K562 (cell line): ENCODE measurements around the gene KCNK10. TPM values are rescaled to one million over a fixed set of nuclear protein-coding genes. Genes with fewer than 3 reads are reported as not detected.
A peak's percentile ranks its signal among the peaks of the same experiment; 100 is the strongest.

Source experiments
- ATAC-seq: fragments of 200-7000 bp; cut with Tn5 transposase; 3 replicates; pipeline ENCODE4 v1.9.1; 2020; ENCODE audit warnings: moderate library complexity
- BruUV-seq: library from RNA; stranded (reverse); fragments of 400-500 nt; replicated peaks from 2 replicates; lab custom pipeline; 2021; lab: Mats Ljungman, UMichigan
- CTCF ChIA-PET: fragments of 300-600 bp; formaldehyde crosslinking; extraction: SDS; loops from one replicate; lab custom pipeline; 2021; ENCODE audit warnings: low intra/inter-chr PET ratio; lab: Yijun Ruan, JAX
- POLR2A ChIA-PET: fragments of 300-600, 350-650 bp; sonication (Branson Sonifier 250); formaldehyde crosslinking; extraction: SDS; loops from one replicate; lab custom pipeline; 2021; ENCODE audit warnings: antibody characterized with exemption, inconsistent platforms; lab: Yijun Ruan, JAX
- DNase-seq, 4 experiments: peaks; one replicate each; pipeline versions ENCODE4 v3.0.0 to v3.0.0-alpha.2; 2011 to 2018; ENCODE audit warnings: low spot score in 3 of 4, mixed read lengths in 3 of 4; ENCODE audit errors: extremely low read depth in 1 of 4
- FAIRE-seq: peaks from 2 replicates; lab custom pipeline; 2011; peaks lifted over from hg19 to GRCh38; lab: Jason Lieb, UNC
- H2AFZ ChIP-seq: 2 replicates; pipeline ENCODE4 v1.6.0; 2011; ENCODE audit warnings: low read depth, low read length, control low read depth, inconsistent platforms
- H3K27ac ChIP-seq: fragments of 200-600 bp; 3 replicates; pipeline ENCODE4 v1.8.0; 2011; ENCODE audit warnings: low read depth, mild to moderate bottlenecking, control low read depth, inconsistent platforms, low read length, moderate library complexity, mixed read lengths; ENCODE audit errors: extremely low read depth
- H3K27me3 ChIP-seq, 2 experiments: fragments of 300-600 bp in 1 of 2; 2 replicates in 1 of 2; 3 replicates in 1 of 2; pipeline versions ENCODE4 v1.6.0 to v1.8.0; 2011; ENCODE audit warnings: inconsistent platforms in 2 of 2, low read length in 2 of 2, mild to moderate bottlenecking in 1 of 2, mixed read lengths in 1 of 2, moderate library complexity in 1 of 2; ENCODE audit not compliant: control insufficient read depth in 2 of 2, insufficient read depth in 2 of 2
- H3K36me3 ChIP-seq: fragments of 300-600 bp; 3 replicates; pipeline ENCODE4 v1.8.0; 2011; ENCODE audit warnings: mild to moderate bottlenecking, low read length, inconsistent platforms; ENCODE audit not compliant: control insufficient read depth, insufficient read depth
- H3K4me1 ChIP-seq, 2 experiments: fragments of 200-600 bp in 1 of 2; replicated peaks in 1 of 2; 2 replicates in 1 of 2; 3 replicates in 1 of 2; pipeline versions ENCODE4 v1.5.1 to v1.8.0; 2011; ENCODE audit warnings: inconsistent platforms in 2 of 2, low read length in 2 of 2, mild to moderate bottlenecking in 1 of 2, mixed read lengths in 1 of 2, moderate library complexity in 1 of 2; ENCODE audit not compliant: control insufficient read depth in 2 of 2, insufficient read depth in 2 of 2
- H3K4me2 ChIP-seq: 2 replicates; pipeline ENCODE4 v1.6.1; 2011; ENCODE audit warnings: low read length, control low read depth, inconsistent platforms, mixed read lengths; ENCODE audit not compliant: insufficient read depth
- H3K4me3 ChIP-seq: fragments of 200-600 bp; sonication (generic), shearing (Covaris generic); 2 replicates; pipeline ENCODE4 v1.5.1; 2016; ENCODE audit warnings: control low read depth, inconsistent platforms
- H3K79me2 ChIP-seq: fragments of 200-600 bp; 3 replicates; pipeline ENCODE4 v1.8.0; 2011; ENCODE audit warnings: low read length, inconsistent platforms; ENCODE audit not compliant: control insufficient read depth, insufficient read depth
- H3K9ac ChIP-seq, 2 experiments: 2 replicates each; pipeline versions ENCODE4 v1.6.0 to v1.6.1; 2011; ENCODE audit warnings: low read depth in 2 of 2, low read length in 2 of 2, control low read depth in 1 of 2, inconsistent platforms in 1 of 2, mild to moderate bottlenecking in 1 of 2, mixed read lengths in 1 of 2; ENCODE audit not compliant: insufficient read depth in 1 of 2
- H3K9me1 ChIP-seq: one replicate; pipeline ENCODE4 v1.6.0; 2011; ENCODE audit warnings: inconsistent platforms, mild to moderate bottlenecking, low read length, moderate library complexity; ENCODE audit not compliant: control insufficient read depth, insufficient read depth
- H3K9me3 ChIP-seq: replicated peaks from 2 replicates; pipeline ENCODE4 v1.5.1; 2011; ENCODE audit warnings: low read depth, low read length, inconsistent platforms; ENCODE audit not compliant: control insufficient read depth, insufficient read depth
- H4K20me1 ChIP-seq: replicated peaks from 2 replicates; pipeline ENCODE4 v1.6.1; 2011; ENCODE audit warnings: low read length, inconsistent platforms, mixed read lengths; ENCODE audit not compliant: control insufficient read depth, insufficient read depth
- GATAD2B ChIP-seq: fragments of 450-650 bp; IDR thresholded peaks from 2 replicates; pipeline ENCODE4 v1.6.1; 2017; ENCODE audit warnings: mild to moderate bottlenecking, borderline replicate concordance
- HCFC1 ChIP-seq: IDR thresholded peaks from 2 replicates; pipeline ENCODE4 v1.6.1; 2012; ENCODE audit warnings: low read depth, low read length, improper control_type of control experiment
- HDAC1 ChIP-seq, 2 experiments: fragments of 450-650 bp; IDR thresholded peaks; 2 replicates each; pipeline ENCODE4 v1.6.1; 2016 to 2017; ENCODE audit warnings: inconsistent platforms in 1 of 2, mild to moderate bottlenecking in 1 of 2, moderate library complexity in 1 of 2
- KDM5B ChIP-seq: fragments of 200-600 bp; sonication (generic); IDR thresholded peaks from 2 replicates; pipeline ENCODE4 v1.6.1; 2012; ENCODE audit warnings: low read depth, mild to moderate bottlenecking, moderate library complexity, low read length, control low read depth, inconsistent platforms; ENCODE audit not compliant: insufficient replicate concordance
- SPI1 ChIP-seq: IDR thresholded peaks from 2 replicates; pipeline ENCODE4 v1.6.1; 2011; ENCODE audit warnings: low read depth, low read length, control low read depth, borderline replicate concordance
- WGBS: fragments of 100-300 bp; shearing (Covaris generic); methylation state at CpG from one replicate; pipeline ENCODE4 v1.1.6; 2016; ENCODE audit warnings: low coverage, mixed read lengths; ENCODE audit not compliant: insufficient coverage; ENCODE audit errors: missing lambda C conversion rate; 5-methylcytosine and 5-hydroxymethylcytosine counted together
- in situ Hi-C: fragments of 300-500 bp; cut with MboI; formaldehyde crosslinking; loops from 4 replicates; pipeline ENCODE4 v1.15.0; 2018; ENCODE audit warnings: inconsistent platforms, mixed read lengths
- intact Hi-C: fragments of 100-400 bp; cut with micrococcal nuclease; formaldehyde crosslinking; loops from 2 replicates; pipeline ENCODE4 v1.14.2; 2022
- polyA plus RNA-seq, 8 experiments: library from polyadenylated mRNA; depleted of rRNA in 4 of 8; stranded (reverse) in 5 of 8; unstranded in 3 of 8; fragments of >200 nt; fragmentation: Nextera tagmentation in 2 of 8; fragmentation: Illumina TruSeq in 1 of 8; extraction: Ambion mirVana in 2 of 8; extraction: Trizol in 1 of 8; gene quantifications; 2 replicates each; pipeline versions ENCODE4 v1.2.1 to v1.2.3, GENCODE V29; 2011 to 2014; ENCODE audit warnings: inconsistent platforms in 1 of 8, missing spikeins in 1 of 8
- total RNA-seq, 7 experiments: library from RNA; depleted of rRNA in 6 of 7; stranded (reverse); fragments of >200 nt in 6 of 7; fragmentation: Illumina TruSeq in 2 of 7; extraction: Trizol in 2 of 7; gene quantifications; 2 replicates each; pipeline versions ENCODE4 v1.2.1 to v1.2.3, GENCODE V29; 2011 to 2021; ENCODE audit warnings: low replicate concordance in 1 of 7

Gene KCNK10
- total and polyA plus RNA-seq, 9 of the 15 experiments (the other 6 are each of a cell fraction or from before 2014, with no cell fraction given), result not detected

DNA sequence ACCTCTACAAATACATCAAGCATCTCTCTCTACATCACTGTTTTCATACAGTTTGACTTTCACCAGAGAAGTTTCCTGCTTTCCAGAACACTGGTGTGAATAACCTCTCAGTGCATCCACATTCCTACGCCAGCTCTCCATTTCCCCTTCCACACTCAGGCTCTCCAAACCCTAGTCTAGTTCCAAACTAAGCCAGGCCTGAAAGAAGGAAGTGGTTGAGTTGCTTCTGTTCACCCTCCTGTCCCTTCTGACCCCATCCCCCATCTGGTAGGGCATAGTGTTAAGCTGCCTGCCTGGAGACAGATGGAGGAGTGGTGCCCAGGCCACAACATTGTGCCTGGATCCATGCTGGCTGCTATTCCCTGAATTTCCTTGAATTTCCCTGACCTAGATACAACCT lies 185.7 kb downstream of the KCNK10 start:
- H3K4me1 ChIP-seq, result no peaks in the 10 kb centered on the region
- no peak overlapping the region for H3K4me3 ChIP-seq
- no peak overlapping the region for H3K9ac ChIP-seq
- in situ Hi-C loops, result no loop called here
- no peaks in the 10 kb centered on the region for H4K20me1 ChIP-seq
- ChIA-PET POLR2A (no interaction called here), CTCF (no interaction called here)
- H3K4me2 ChIP-seq, result no peak overlapping the region
- no TSS peak for BruUV-seq
- no peaks in the 10 kb centered on the region for H3K9me3 ChIP-seq
- WGBS, result 0% methylated on average over 1 of the region's 1 CpG
- H2AFZ ChIP-seq, result no peak overlapping the region
- ATAC-seq (no peak), DNase-seq (no peak), FAIRE-seq (no peak)
- H3K27me3 ChIP-seq, result no peaks in the 10 kb centered on the region
- no peaks in the 10 kb centered on the region for H3K36me3 ChIP-seq
- no peaks in the 10 kb centered on the region for H3K79me2 ChIP-seq
- no peaks in the 10 kb centered on the region for H3K9me1 ChIP-seq
- no peak overlapping the region for H3K27ac ChIP-seq
- intact Hi-C loops, result no loop called here
- no peak for TF ChIP-seq KDM5B
- TF ChIP-seq SPI1, result 0 out of 2 replicates have a peak, but pooled peaks have one; percentile 10
- no peak for TF ChIP-seq HCFC1
- no peak for TF ChIP-seq GATAD2B
- no peak for TF ChIP-seq HDAC1 (IDR thresholded peaks at IDR 0.05)
- TF ChIP-seq, all 486 proteins: peak for 1

Other genes with a start within 250 kb of the KCNK10 start
- gene SPATA7, start 62.4 kb upstream of the KCNK10 start, total RNA-seq (2014; rRNA removed), result 2.5 and 4.2 TPM in 2 replicates
- 2.7 and 2.8 TPM in 2 replicates for gene SPATA7, start 62.4 kb upstream of the KCNK10 start, total RNA-seq (2014; rRNA removed; fragmentation: Illumina TruSeq; extraction: Trizol)
- gene SPATA7, start 62.4 kb upstream of the KCNK10 start, total RNA-seq (2015; rRNA removed; fragmentation: Illumina TruSeq; extraction: Trizol), result 3.2 and 3.3 TPM in 2 replicates
- 2.1 and 2.4 TPM in 2 replicates for gene SPATA7, start 62.4 kb upstream of the KCNK10 start, total RNA-seq (2021)
- 3.2 and 4.1 TPM in 2 replicates for gene SPATA7, start 62.4 kb upstream of the KCNK10 start, polyA plus RNA-seq (2011; rRNA removed)
- gene SPATA7, start 62.4 kb upstream of the KCNK10 start, polyA plus RNA-seq (2014; fragmentation: Illumina TruSeq; extraction: Trizol), result 2.7 and 2.8 TPM in 2 replicates
- gene SPATA7, start 62.4 kb upstream of the KCNK10 start, polyA plus RNA-seq (2014; fragmentation: Nextera tagmentation; extraction: Ambion mirVana), result under 1 TPM; 0.80 to 0.85 TPM
- gene SPATA7, start 62.4 kb upstream of the KCNK10 start, polyA plus RNA-seq (2014; rRNA removed), result 2.5 and 3.5 TPM in 2 replicates
- 1.3 and 1.6 TPM in 2 replicates for gene PTPN21, start 231.7 kb upstream of the KCNK10 start, total RNA-seq (2014; rRNA removed)
- gene PTPN21, start 231.7 kb upstream of the KCNK10 start, total RNA-seq (2014; rRNA removed; fragmentation: Illumina TruSeq; extraction: Trizol), result 0.45 and 0.55 TPM in 2 replicates
- gene PTPN21, start 231.7 kb upstream of the KCNK10 start, total RNA-seq (2015; rRNA removed; fragmentation: Illumina TruSeq; extraction: Trizol), result 0.60 and 0.94 TPM in 2 replicates
- 1.9 and 2.2 TPM in 2 replicates for gene PTPN21, start 231.7 kb upstream of the KCNK10 start, total RNA-seq (2021)
- 0.79 and 1.2 TPM in 2 replicates for gene PTPN21, start 231.7 kb upstream of the KCNK10 start, polyA plus RNA-seq (2011; rRNA removed)
- 1.1 and 1.2 TPM in 2 replicates for gene PTPN21, start 231.7 kb upstream of the KCNK10 start, polyA plus RNA-seq (2014; fragmentation: Illumina TruSeq; extraction: Trizol)
- under 1 TPM; 0.06 to 0.22 TPM for gene PTPN21, start 231.7 kb upstream of the KCNK10 start, polyA plus RNA-seq (2014; fragmentation: Nextera tagmentation; extraction: Ambion mirVana)
- 0.62 and 1.6 TPM in 2 replicates for gene PTPN21, start 231.7 kb upstream of the KCNK10 start, polyA plus RNA-seq (2014; rRNA removed)
- 38.0 and 40.4 TPM in 2 replicates for gene ZC3H14, start 239.8 kb upstream of the KCNK10 start, total RNA-seq (2014; rRNA removed)
- 51.0 and 55.0 TPM in 2 replicates for gene ZC3H14, start 239.8 kb upstream of the KCNK10 start, total RNA-seq (2014; rRNA removed; fragmentation: Illumina TruSeq; extraction: Trizol)
- gene ZC3H14, start 239.8 kb upstream of the KCNK10 start, total RNA-seq (2015; rRNA removed; fragmentation: Illumina TruSeq; extraction: Trizol), result 57.0 and 63.3 TPM in 2 replicates
- gene ZC3H14, start 239.8 kb upstream of the KCNK10 start, total RNA-seq (2021), result 38.4 and 45.3 TPM in 2 replicates
- 108 and 109 TPM in 2 replicates for gene ZC3H14, start 239.8 kb upstream of the KCNK10 start, polyA plus RNA-seq (2011; rRNA removed)
- 59.7 and 71.8 TPM in 2 replicates for gene ZC3H14, start 239.8 kb upstream of the KCNK10 start, polyA plus RNA-seq (2014; fragmentation: Illumina TruSeq; extraction: Trizol)
- 10 to 100 TPM; 21.1 to 31.1 TPM for gene ZC3H14, start 239.8 kb upstream of the KCNK10 start, polyA plus RNA-seq (2014; fragmentation: Nextera tagmentation; extraction: Ambion mirVana)
- 30.9 and 37.3 TPM in 2 replicates for gene ZC3H14, start 239.8 kb upstream of the KCNK10 start, polyA plus RNA-seq (2014; rRNA removed)